Breast epithelium (tissue), 4 donors: ENCODE data around the gene LGALSL. TPM values are rescaled to one million over a fixed set of nuclear protein-coding genes. Genes with fewer than 3 reads are reported as not detected.

ENCODE experiments used
- DNase-seq, 2 donors: peaks; one replicate each; pipeline ENCODE4 v3.0.0-alpha.2; 2019; ENCODE audit warnings: low spot score in 2 of 2
- H3K27ac ChIP-seq, 2 donors: fragments of 200-600 bp; sonication (generic) in 1 of 2; one replicate each; pipeline ENCODE4 v1.5.1; 2016 to 2019; ENCODE audit warnings: mild to moderate bottlenecking in 1 of 2
- H3K27me3 ChIP-seq, 2 donors: fragments of 200-600 bp; sonication (generic) in 1 of 2; one replicate each; pipeline versions ENCODE4 v1.5.1 to v1.6.0; 2017 to 2019; ENCODE audit warnings: control low read depth in 1 of 2, mild to moderate bottlenecking in 1 of 2
- H3K36me3 ChIP-seq: fragments of 200-600 bp; one replicate; pipeline ENCODE4 v1.5.1; 2019
- H3K4me1 ChIP-seq, 2 donors: fragments of 200-600 bp; sonication (generic); one replicate each; pipeline ENCODE4 v1.5.1; 2016 to 2019; ENCODE audit warnings: control low read depth in 1 of 2
- H3K4me3 ChIP-seq, 3 donors: fragments of 200-600 bp; sonication (generic); 1 replicate in 2 of 3; 2 replicates in 1 of 3; pipeline ENCODE4 v1.5.1; 2016 to 2019; ENCODE audit warnings: mild to moderate bottlenecking in 3 of 3, moderate library complexity in 2 of 3
- H3K9me3 ChIP-seq, 2 donors: fragments of 200-600 bp; sonication (generic) in 1 of 2; one replicate each; pipeline ENCODE4 v1.5.1; 2016 to 2019; ENCODE audit warnings: control low read depth in 1 of 2
- CTCF ChIP-seq, 3 donors: fragments of 450-650 bp; IDR thresholded peaks; one replicate each; pipeline ENCODE4 v1.5.1; 2016 to 2017; ENCODE audit warnings: antibody characterized with exemption in 3 of 3, mild to moderate bottlenecking in 3 of 3, moderate library complexity in 3 of 3
- POLR2A ChIP-seq: fragments of 450-650 bp; IDR thresholded peaks from one replicate; pipeline ENCODE4 v1.6.1; 2016; ENCODE audit warnings: antibody characterized with exemption, mild to moderate bottlenecking, moderate library complexity
- POLR2AphosphoS5 ChIP-seq, 3 donors: sonication (generic); formaldehyde crosslinking; IDR thresholded peaks; one replicate each; pipeline ENCODE4 v1.6.1; 2017; ENCODE audit warnings: antibody characterized with exemption in 3 of 3
- intact Hi-C: fragments of 100-400 bp; cut with DNase I; formaldehyde crosslinking; loops from one replicate; pipeline ENCODE4 v1.15.1; 2023; ENCODE audit warnings: low total_unique reads
- total RNA-seq, 3 donors: library from RNA; depleted of rRNA; stranded (reverse); fragments of >200 nt; gene quantifications; one replicate each; pipeline ENCODE4 v1.1.0, GENCODE V29; 2016

The LGALSL gene
- total RNA-seq, 3 donors from 2014 or later, result 9.4 to 16.7 (median 16.5) TPM

GRCh38 chr2:64463781-64464180 is 9.8 kb downstream of the LGALSL start:
- intact Hi-C loops, result no loop called here
- Histone ChIP-seq H3K9me3 (no peaks in the 10 kb centered on the region), H3K36me3 (no peaks in the 10 kb centered on the region), H3K27me3 (no peaks in the 10 kb centered on the region), H3K4me3 (no peak overlapping the region), H3K4me1 (no peaks in the 10 kb centered on the region), H3K27ac (no peak overlapping the region)
- TF ChIP-seq CTCF (IDR thresholded peaks at IDR 0.05), result no peak
- TF ChIP-seq POLR2AphosphoS5 (IDR thresholded peaks at IDR 0.05), result no peak
- TF ChIP-seq POLR2A, result no peak
- no peak for DNase-seq

GRCh38 chr2:64466478-64467085 is 12.6 kb downstream of the LGALSL start:
- TF ChIP-seq POLR2AphosphoS5 (IDR thresholded peaks at IDR 0.05) (no peak), POLR2A (no peak)
- DNase-seq, result no peak

GRCh38 chr2:64467096-64467843 is 13.3 kb downstream of the LGALSL start:
- Histone ChIP-seq H3K27ac (no peak overlapping the region), H3K36me3 (no peaks in the 10 kb centered on the region), H3K27me3 (no peaks in the 10 kb centered on the region), H3K4me1 (no peaks in the 10 kb centered on the region), H3K4me3 (no peak overlapping the region), H3K9me3 (no peaks in the 10 kb centered on the region)
- DNase-seq, result no peak
- no peak for TF ChIP-seq CTCF (IDR thresholded peaks at IDR 0.05)
- TF ChIP-seq POLR2AphosphoS5 (IDR thresholded peaks at IDR 0.05), result no peak
- no peak for TF ChIP-seq POLR2A
- intact Hi-C loops, result no loop called here

More at GRCh38 chr2:64466478-64467085, 12.6 kb downstream of the LGALSL start:
- no peak overlapping the region for H3K27ac ChIP-seq
- H3K36me3 ChIP-seq, result no peaks in the 10 kb centered on the region
- H3K4me1 ChIP-seq, result no peaks in the 10 kb centered on the region
- no peaks in the 10 kb centered on the region for H3K9me3 ChIP-seq
- intact Hi-C loops, result no loop called here
- no peak overlapping the region for H3K4me3 ChIP-seq
- H3K27me3 ChIP-seq, result no peaks in the 10 kb centered on the region

GRCh38 chr2:64469261-64469660 is 15.3 kb downstream of the LGALSL start:
- DNase-seq, result no peak
- Histone ChIP-seq H3K27ac (no peak overlapping the region), H3K36me3 (no peaks in the 10 kb centered on the region), H3K9me3 (no peaks in the 10 kb centered on the region), H3K27me3 (no peaks in the 10 kb centered on the region), H3K4me1 (no peaks in the 10 kb centered on the region), H3K4me3 (no peak overlapping the region)
- TF ChIP-seq CTCF (IDR thresholded peaks at IDR 0.05) (no peak), POLR2AphosphoS5 (IDR thresholded peaks at IDR 0.05) (no peak), POLR2A (no peak)
- intact Hi-C loops, result no loop called here

- Histone ChIP-seq H3K36me3 (no peaks in the 10 kb centered on the region), H3K27ac (no peak overlapping the region), H3K4me1 (no peaks in the 10 kb centered on the region), H3K9me3 (no peaks in the 10 kb centered on the region), H3K27me3 (no peaks in the 10 kb centered on the region), H3K4me3 (no peak overlapping the region)
- DNase-seq, result no peak
- TF ChIP-seq POLR2A, result no peak
- intact Hi-C loops, result no loop called here
Measured at GRCh38 chr2:64470071-64470470, 16.1 kb downstream of the LGALSL start.

GRCh38 chr2:64470766-64471295 is 16.9 kb downstream of the LGALSL start:
- DNase-seq, result no peak
- Histone ChIP-seq H3K4me3 (no peak overlapping the region), H3K9me3 (no peaks in the 10 kb centered on the region), H3K4me1 (no peaks in the 10 kb centered on the region), H3K27me3 (no peaks in the 10 kb centered on the region), H3K36me3 (no peaks in the 10 kb centered on the region), H3K27ac (no peak overlapping the region)
- TF ChIP-seq CTCF (IDR thresholded peaks at IDR 0.05) (no peak), POLR2AphosphoS5 (IDR thresholded peaks at IDR 0.05) (no peak), POLR2A (no peak)
- intact Hi-C loops, result no loop called here
